Measurements from ENCODE around the gene GALNT15.
A peak's percentile ranks its signal among the peaks of the same experiment; 100 is the strongest.

The GALNT15 gene

DNA sequence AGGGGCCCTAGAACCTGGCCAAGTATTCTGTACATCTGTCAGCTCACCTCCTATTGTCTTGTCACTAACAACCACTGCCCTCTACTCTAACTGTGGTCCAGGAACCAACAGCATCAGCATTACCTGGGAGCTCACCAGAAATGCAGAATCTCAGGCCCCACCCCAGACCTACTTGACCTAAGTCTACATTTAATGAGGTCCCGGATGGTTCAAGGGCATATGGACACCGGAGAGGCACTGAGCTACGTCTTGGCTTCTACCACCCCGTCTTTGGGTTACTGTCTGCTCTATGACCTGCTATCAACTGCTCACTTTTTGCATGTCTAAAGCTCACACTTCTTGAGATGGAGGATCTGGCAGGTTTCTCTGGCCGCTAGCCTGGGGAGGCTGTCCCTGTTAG is 8.1 kb downstream of the GALNT15 start:
- DNase-seq (ENCODE audit: low read depth, low spot score): no peak
- no peak overlapping the region for H3K4me3 ChIP-seq (ENCODE audit: low read depth, low read length)
- in situ Hi-C loops (cut with HindIII; ENCODE audit: low sequenced_read_pairs): no loop called here
- TF ChIP-seq, protein P1, sequence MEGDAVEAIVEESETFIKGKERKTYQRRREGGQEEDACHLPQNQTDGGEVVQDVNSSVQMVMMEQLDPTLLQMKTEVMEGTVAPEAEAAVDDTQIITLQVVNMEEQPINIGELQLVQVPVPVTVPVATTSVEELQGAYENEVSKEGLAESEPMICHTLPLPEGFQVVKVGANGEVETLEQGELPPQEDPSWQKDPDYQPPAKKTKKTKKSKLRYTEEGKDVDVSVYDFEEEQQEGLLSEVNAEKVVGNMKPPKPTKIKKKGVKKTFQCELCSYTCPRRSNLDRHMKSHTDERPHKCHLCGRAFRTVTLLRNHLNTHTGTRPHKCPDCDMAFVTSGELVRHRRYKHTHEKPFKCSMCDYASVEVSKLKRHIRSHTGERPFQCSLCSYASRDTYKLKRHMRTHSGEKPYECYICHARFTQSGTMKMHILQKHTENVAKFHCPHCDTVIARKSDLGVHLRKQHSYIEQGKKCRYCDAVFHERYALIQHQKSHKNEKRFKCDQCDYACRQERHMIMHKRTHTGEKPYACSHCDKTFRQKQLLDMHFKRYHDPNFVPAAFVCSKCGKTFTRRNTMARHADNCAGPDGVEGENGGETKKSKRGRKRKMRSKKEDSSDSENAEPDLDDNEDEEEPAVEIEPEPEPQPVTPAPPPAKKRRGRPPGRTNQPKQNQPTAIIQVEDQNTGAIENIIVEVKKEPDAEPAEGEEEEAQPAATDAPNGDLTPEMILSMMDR (IDR thresholded peaks at IDR 0.05; ENCODE audit: low read depth, low read length): no peak

DNA sequence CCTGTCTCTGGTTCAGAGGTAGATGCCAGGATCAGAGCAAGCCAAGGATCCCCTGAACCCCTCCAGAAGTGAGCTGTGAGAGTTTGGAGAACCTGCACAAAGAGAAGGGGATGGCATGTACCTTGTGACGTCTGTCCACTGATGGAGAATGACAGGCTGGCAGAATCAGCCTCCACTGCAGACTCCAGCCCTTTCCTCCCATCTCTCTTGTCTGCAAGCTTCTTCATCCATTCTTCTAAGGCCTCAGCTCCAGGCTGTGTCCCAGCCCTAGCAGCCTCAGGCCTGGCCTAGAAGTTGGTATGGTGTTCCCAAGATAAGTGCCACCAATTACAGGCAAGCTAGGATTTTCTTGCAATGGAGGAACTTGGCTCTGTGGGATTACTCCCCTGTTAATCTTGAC is 8.6 kb downstream of the GALNT15 start:
- H3K4me3 ChIP-seq (ENCODE audit: low read depth, low read length): no peak overlapping the region
- TF ChIP-seq, protein P1 (IDR thresholded peaks at IDR 0.05; ENCODE audit: low read depth, low read length): no peak
- no peak for DNase-seq (ENCODE audit: low read depth, low spot score)
- in situ Hi-C loops (cut with HindIII; ENCODE audit: low sequenced_read_pairs): no loop called here

DNA sequence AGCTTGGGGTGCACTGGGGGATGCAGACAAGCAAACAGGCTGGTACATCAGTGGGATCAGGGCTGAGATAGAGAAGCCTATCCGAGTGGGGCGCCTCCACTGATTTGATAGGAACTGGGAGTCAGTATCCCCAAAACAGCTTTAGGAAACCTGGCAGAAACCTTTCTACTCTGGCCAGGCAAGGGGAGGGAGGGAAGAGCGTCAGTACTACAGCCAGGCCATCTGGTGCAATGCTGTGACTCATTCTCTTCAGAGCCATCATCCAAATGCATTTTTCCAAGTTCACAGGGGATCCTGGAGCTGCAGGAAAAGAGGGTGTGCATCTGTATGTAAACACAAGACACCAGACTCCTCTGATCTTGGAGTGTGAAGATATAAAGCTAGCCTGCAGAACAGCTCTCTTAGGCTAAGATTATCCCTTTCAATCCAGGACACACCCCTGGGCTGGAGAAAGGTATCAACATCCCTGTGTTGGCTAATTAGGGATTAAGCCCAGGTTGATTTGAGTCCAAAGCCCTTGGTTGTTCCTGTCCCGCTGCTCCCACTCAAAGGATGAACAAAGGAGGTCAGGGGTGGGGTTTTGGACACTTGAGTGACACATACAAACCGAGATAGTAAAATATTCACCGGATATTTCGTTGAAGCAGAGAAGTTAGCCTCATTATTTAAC is 9.3 kb downstream of the GALNT15 start:
- in situ Hi-C loops (cut with HindIII; ENCODE audit: low sequenced_read_pairs): no loop called here
- no peak overlapping the region for H3K4me3 ChIP-seq (ENCODE audit: low read depth, low read length)
- TF ChIP-seq, protein P1 (IDR thresholded peaks at IDR 0.05; ENCODE audit: low read depth, low read length): no peak
- DNase-seq (ENCODE audit: low read depth, low spot score): peak; percentile 90

DNA sequence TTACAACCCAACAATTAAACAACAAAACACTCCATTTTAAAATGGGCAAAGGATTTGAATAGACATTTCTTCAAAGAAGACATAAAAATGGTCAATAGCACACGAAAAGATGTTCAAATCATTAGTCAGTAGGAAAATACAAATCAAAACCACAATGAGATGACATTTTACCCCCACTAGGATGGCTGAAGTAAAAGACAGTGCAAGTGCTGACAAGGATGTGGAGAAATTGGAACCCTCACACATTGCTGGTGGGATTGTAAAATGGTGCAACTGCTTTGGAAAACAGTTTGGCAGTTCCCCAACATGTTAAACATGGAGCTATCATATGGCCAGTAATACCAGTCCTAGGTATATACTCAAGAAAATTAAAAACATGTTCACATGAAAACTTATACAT is 11.6 kb downstream of the GALNT15 start:
- in situ Hi-C loops (cut with HindIII; ENCODE audit: low sequenced_read_pairs): no loop called here

DNA sequence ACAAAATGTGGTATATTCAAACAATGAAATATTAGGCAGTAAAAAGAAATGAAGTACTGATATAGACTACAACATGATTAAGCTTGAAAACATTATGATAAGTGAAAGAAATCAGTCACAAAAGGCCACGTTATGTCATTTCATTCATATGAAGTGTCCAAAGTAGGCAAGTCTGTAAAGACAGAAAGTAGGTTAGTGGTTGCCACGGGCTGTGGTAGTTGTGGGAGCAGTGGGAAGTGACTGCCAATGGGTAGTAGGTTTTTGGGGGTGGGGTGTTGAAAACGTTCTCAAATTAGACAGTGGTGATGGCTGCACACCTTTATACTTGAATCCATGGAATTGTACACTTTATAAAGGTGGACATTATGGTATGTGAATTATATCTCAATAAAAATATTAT is 12.1 kb downstream of the GALNT15 start:
- no peak overlapping the region for H3K4me3 ChIP-seq (ENCODE audit: low read depth, low read length)
- in situ Hi-C loops (cut with HindIII; ENCODE audit: low sequenced_read_pairs): no loop called here
- TF ChIP-seq, protein P1 (IDR thresholded peaks at IDR 0.05; ENCODE audit: low read depth, low read length): no peak
- DNase-seq (ENCODE audit: low read depth, low spot score): no peak

More for the DNA sequence above, 11.6 kb downstream of the GALNT15 start:
- H3K4me3 ChIP-seq (ENCODE audit: low read depth, low read length): no peak overlapping the region
- no peak for DNase-seq (ENCODE audit: low read depth, low spot score)
- TF ChIP-seq, protein P1 (IDR thresholded peaks at IDR 0.05; ENCODE audit: low read depth, low read length): no peak

DNA sequence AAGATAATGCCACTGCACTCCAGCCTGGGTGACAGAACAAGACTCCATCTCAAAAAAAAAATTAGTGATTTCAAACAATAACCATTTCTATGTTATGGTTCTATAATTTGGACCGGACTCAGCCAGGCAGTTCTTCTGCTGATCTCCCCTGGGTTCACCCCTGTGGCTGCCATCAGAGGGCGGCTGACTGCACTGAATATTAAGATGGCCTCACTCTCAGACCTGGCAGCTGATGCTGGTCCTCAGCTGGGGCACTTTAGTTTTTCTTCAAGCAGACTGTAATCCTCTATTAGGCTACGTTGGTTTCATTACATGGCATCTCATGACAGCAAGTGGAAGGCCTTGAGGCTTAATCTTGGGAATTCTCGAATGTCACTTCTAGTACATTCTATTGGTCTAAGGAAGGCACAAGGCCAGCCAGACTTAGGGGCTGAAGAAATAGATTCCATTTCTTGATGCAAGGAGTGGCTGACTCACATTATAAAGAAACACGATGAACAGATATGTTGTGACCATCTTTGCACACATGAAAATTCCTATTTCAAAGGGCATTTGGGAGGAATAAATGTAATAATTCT is 12.8 kb downstream of the GALNT15 start:
- TF ChIP-seq, protein P1 (IDR thresholded peaks at IDR 0.05; ENCODE audit: low read depth, low read length): no peak
- in situ Hi-C loops (cut with HindIII; ENCODE audit: low sequenced_read_pairs): no loop called here

More for the DNA sequence above, 12.8 kb downstream of the GALNT15 start:
- DNase-seq (ENCODE audit: low read depth, low spot score): no peak
- H3K4me3 ChIP-seq (ENCODE audit: low read depth, low read length): no peak overlapping the region
